ENCODE measurements around the gene CARD9. TPM values are rescaled to one million over a fixed set of nuclear protein-coding genes. Genes with fewer than 3 reads are reported as not detected.

Gene CARD9
- total RNA-seq, 2 donors from 2014 or later = 0.78 to 1.3 TPM

DNA sequence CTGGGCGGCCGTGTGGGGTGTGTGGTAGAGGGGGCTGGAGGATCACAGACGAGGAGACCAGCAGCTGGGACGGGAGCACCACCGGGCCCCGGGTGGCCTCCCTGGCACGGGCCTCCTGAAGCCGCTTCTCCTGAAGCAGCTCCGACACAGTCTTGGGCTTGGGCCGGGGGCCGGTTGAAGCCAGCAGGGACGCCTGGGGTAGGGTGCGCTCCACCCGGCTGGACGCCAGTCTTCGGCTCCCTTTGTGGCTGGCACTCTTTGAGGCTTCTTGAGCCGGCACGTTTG, 5.5 kb upstream of the CARD9 start:
- no peak overlapping the region for H3K27ac ChIP-seq
- TF ChIP-seq, protein P1, sequence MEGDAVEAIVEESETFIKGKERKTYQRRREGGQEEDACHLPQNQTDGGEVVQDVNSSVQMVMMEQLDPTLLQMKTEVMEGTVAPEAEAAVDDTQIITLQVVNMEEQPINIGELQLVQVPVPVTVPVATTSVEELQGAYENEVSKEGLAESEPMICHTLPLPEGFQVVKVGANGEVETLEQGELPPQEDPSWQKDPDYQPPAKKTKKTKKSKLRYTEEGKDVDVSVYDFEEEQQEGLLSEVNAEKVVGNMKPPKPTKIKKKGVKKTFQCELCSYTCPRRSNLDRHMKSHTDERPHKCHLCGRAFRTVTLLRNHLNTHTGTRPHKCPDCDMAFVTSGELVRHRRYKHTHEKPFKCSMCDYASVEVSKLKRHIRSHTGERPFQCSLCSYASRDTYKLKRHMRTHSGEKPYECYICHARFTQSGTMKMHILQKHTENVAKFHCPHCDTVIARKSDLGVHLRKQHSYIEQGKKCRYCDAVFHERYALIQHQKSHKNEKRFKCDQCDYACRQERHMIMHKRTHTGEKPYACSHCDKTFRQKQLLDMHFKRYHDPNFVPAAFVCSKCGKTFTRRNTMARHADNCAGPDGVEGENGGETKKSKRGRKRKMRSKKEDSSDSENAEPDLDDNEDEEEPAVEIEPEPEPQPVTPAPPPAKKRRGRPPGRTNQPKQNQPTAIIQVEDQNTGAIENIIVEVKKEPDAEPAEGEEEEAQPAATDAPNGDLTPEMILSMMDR (IDR thresholded peaks at IDR 0.05) = no peak
- no peak for TF ChIP-seq POLR2A (IDR thresholded peaks at IDR 0.05)
- peaks cover 4 to 10% of the 10 kb centered on the region in 2 donors for H3K36me3 ChIP-seq (replicated peaks in 1 of 2; ENCODE audit: insufficient read depth in 1 of 2, low read depth in 2 of 2)
- no peaks in the 10 kb centered on the region for H3K4me1 ChIP-seq
- H3K9me3 ChIP-seq = no peaks in the 10 kb centered on the region
- no peaks in the 10 kb centered on the region for H3K27me3 ChIP-seq
- H3K4me3 ChIP-seq = no peak overlapping the region
- 80 to 91% methylated on average over 4 to 18 of the region's 18 CpGs for WGBS, 2 donors
- ATAC-seq = no peak
- no peak for DNase-seq
- intact Hi-C loops (cut with DNase I) = no loop called here

DNA sequence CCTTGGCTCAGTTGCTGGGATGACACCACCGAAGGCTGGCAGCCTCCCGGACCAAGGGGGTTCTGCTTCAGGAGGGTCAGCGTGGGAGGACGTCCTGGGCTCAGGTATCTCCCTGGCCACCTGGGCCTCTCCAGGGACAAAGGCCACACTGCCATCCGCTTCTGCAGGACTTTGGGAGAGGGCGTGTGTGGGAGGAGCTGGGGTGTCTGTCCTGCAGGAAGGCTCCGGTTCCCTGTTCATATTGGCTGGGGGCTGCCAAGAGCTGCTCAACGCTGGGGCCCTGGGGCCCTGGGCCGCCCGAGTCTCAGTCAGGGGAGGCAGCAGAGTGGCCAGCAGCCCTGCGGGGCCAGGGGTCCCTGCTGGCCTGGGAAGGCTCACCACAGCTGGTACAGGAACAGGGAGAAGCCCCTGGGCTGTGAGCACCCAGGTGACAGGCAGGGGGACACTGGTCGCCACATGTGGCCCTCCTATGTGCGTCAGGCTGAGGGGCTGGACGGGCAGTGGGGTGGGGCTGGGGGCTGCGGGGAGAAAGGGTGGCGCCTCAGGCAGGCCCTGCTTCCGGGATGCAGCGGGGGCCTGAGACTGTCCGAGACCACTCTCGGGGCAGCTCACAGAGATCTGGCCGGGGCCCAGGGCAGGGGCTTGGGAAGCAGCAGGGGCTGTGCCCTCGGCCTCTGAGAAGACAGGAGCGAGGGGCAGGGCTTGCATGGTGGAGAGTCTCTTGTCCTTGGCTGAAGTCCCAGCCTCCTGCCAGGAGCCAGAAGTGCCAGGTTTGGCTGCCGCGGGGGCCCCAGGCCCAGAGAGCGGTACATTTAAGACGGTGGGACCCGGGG, 4.9 kb upstream of the CARD9 start:
- Histone ChIP-seq H3K4me3 (no peak overlapping the region), H3K4me1 (peaks cover 4% of the 10 kb centered on the region), H3K9me3 (no peaks in the 10 kb centered on the region), H3K27me3 (no peaks in the 10 kb centered on the region), H3K36me3 (replicated peaks in 1 of 2; ENCODE audit: insufficient read depth in 1 of 2, low read depth in 2 of 2) (peaks cover 4 to 9% of the 10 kb centered on the region in 2 donors), H3K27ac (no peak overlapping the region)
- intact Hi-C loops (cut with DNase I) = no loop called here
- 79 to 88% methylated on average over 15 to 25 of the region's 28 CpGs for WGBS, 2 donors
- DNase-seq = no peak
- ATAC-seq = no peak
- no peak for TF ChIP-seq POLR2A (IDR thresholded peaks at IDR 0.05)
- TF ChIP-seq, protein P1 (IDR thresholded peaks at IDR 0.05) = no peak

DNA sequence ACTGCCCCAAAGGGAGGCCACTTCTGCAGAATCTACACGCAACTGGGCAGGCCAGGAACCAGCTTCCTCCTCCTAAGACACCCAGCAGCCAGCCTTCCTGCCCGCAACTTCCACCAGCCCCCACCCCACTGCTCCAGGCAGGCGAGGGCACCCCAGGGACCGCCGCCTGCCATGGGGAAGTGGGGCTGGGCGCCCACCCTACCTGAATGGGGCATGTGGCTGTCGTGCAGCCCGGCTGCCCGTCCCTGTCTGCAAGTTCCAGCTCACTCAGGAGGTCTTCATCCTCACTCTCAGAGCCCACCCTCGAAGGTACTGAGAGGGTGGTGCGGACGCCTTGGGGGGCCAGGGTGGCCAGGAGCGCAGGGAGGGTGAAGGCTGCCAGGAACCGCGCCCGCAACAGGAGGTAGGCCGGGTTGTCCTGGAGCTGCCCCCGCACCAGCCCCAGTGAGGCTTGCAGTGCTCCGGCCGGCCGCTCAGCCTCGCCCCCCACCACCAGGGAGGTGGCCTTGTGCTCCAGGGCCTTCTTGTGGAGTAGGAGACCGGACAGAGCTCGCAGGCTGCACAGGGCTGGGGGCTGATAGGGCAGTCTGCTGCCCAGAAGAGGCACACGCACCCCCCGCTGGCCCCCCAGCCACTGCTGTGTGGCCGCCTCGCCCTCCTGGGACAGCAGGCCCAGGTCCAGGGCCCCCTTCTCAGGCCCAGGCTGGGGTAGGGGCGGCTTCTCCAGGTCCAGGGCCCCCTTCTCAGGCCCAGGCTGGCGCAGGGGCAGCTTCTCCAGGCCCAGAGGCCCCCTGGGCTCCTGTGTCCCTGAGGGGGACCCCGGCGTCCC, 4.1 kb upstream of the CARD9 start:
- Histone ChIP-seq H3K4me1 (peaks cover 12% of the 10 kb centered on the region), H3K27ac (no peak overlapping the region), H3K9me3 (no peaks in the 10 kb centered on the region), H3K4me3 (no peak overlapping the region), H3K27me3 (no peaks in the 10 kb centered on the region), H3K36me3 (replicated peaks in 1 of 2; ENCODE audit: insufficient read depth in 1 of 2, low read depth in 2 of 2) (peaks cover under 1 to 4% of the 10 kb centered on the region in 2 donors)
- WGBS, 2 donors = 83 to 94% methylated on average over 7 to 26 of the region's 32 CpGs
- intact Hi-C loops (cut with DNase I) = no loop called here
- no peak for ATAC-seq
- TF ChIP-seq POLR2A (IDR thresholded peaks at IDR 0.05) = no peak
- TF ChIP-seq, protein P1 (IDR thresholded peaks at IDR 0.05) = no peak
- DNase-seq = no peak

DNA sequence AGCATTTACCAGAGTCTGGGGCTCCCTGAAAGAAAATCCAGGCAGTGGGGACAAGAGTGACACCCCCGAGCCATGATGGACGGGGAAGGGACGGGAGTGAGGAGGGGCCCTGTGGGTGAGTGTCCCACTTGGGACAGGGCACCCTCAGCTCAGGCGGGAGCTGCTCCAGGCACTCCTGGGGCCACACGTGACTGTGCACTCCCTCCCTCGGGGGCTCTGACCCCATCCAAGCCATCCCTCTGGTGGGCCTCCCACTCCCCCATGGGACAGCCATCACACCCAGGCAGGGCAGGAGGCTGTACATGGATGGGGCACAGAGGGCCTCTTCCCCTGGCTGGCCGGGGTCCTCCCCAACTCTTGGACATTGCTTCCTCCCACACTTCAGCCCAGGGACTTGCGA, 3.0 kb upstream of the CARD9 start:
- 40 to 81% methylated on average over 1 to 8 of the region's 8 CpGs for WGBS, 2 donors
- Histone ChIP-seq H3K9me3 (no peaks in the 10 kb centered on the region), H3K27me3 (no peaks in the 10 kb centered on the region), H3K27ac (no peak overlapping the region), H3K36me3 (replicated peaks in 1 of 2; ENCODE audit: insufficient read depth in 1 of 2, low read depth in 2 of 2) (peaks cover 0 to 4% of the 10 kb centered on the region in 2 donors), H3K4me3 (no peak overlapping the region), H3K4me1 (peaks cover 18% of the 10 kb centered on the region)
- no peak for DNase-seq
- TF ChIP-seq, protein P1 (IDR thresholded peaks at IDR 0.05) = no peak
- TF ChIP-seq POLR2A (IDR thresholded peaks at IDR 0.05) = no peak
- ATAC-seq = no peak
- intact Hi-C loops (cut with DNase I) = no loop called here
